ENCODE data around the gene DLG5. TPM values are rescaled to one million over a fixed set of nuclear protein-coding genes. Genes with fewer than 3 reads are reported as not detected.

Gene DLG5
- total RNA-seq, 1 experiment from 2014 or later, result 51.0 TPM

GRCh38 chr10:77959384-77959783 is 32.8 kb upstream of the DLG5 start:
- H3K4me3 Mint-ChIP-seq (ENCODE audit: low read depth, unreplicated experiment), result no peak overlapping the region
- H3K4me1 Mint-ChIP-seq (ENCODE audit: low read depth, unreplicated experiment), result no peaks in the 10 kb centered on the region
- CTCF ChIA-PET, result no interaction called here
- H3K27ac Mint-ChIP-seq (ENCODE audit: unreplicated experiment), result no peak overlapping the region
- intact Hi-C loops (cut with micrococcal nuclease; ENCODE audit: unreplicated experiment), result no loop called here
- DNase-seq, result no peak
- H3K9me3 Mint-ChIP-seq (ENCODE audit: low read depth, unreplicated experiment), result no peaks in the 10 kb centered on the region
- no TSS peak for BruUV-seq (replicated peaks)
- no peak for TF ChIP-seq CTCF (IDR thresholded peaks at IDR 0.05; ENCODE audit: unreplicated experiment)
- H3K36me3 Mint-ChIP-seq (ENCODE audit: insufficient read depth, unreplicated experiment), result no peaks in the 10 kb centered on the region
- H3K27me3 Mint-ChIP-seq (ENCODE audit: unreplicated experiment), result no peaks in the 10 kb centered on the region

- no peak for TF ChIP-seq CTCF (IDR thresholded peaks at IDR 0.05; ENCODE audit: unreplicated experiment)
- no peaks in the 10 kb centered on the region for H3K36me3 Mint-ChIP-seq (ENCODE audit: insufficient read depth, unreplicated experiment)
- CTCF ChIA-PET, result interaction anchor here (0.6 kb wide), 1 partner anchor 1341 kb away, joined by 3 read pairs; no protein-coding TSS in a partner anchor
- no peak for DNase-seq
- no peaks in the 10 kb centered on the region for H3K27me3 Mint-ChIP-seq (ENCODE audit: unreplicated experiment)
- no peak overlapping the region for H3K27ac Mint-ChIP-seq (ENCODE audit: unreplicated experiment)
- intact Hi-C loops (cut with micrococcal nuclease; ENCODE audit: unreplicated experiment), result no loop called here
- H3K4me1 Mint-ChIP-seq (ENCODE audit: low read depth, unreplicated experiment), result peaks cover 3% of the 10 kb centered on the region
- BruUV-seq (replicated peaks), result no TSS peak
- H3K9me3 Mint-ChIP-seq (ENCODE audit: low read depth, unreplicated experiment), result peaks cover 3% of the 10 kb centered on the region
- no peak overlapping the region for H3K4me3 Mint-ChIP-seq (ENCODE audit: low read depth, unreplicated experiment)
Measured at GRCh38 chr10:77955136-77955535, 28.6 kb upstream of the DLG5 start.

- H3K36me3 Mint-ChIP-seq (ENCODE audit: insufficient read depth, unreplicated experiment), result peaks cover 14% of the 10 kb centered on the region
- H3K9me3 Mint-ChIP-seq (ENCODE audit: low read depth, unreplicated experiment), result peaks cover 3% of the 10 kb centered on the region
- H3K4me3 Mint-ChIP-seq (ENCODE audit: low read depth, unreplicated experiment), result no peak overlapping the region
- H3K4me1 Mint-ChIP-seq (ENCODE audit: low read depth, unreplicated experiment), result peaks cover 34% of the 10 kb centered on the region
- CTCF ChIA-PET, result interaction anchor here (0.6 to 1.3 kb wide), 7 partner anchors 14 to 1208 kb away, joined by 3 to 7 read pairs (median 3); partner anchors contain the start of gene DLG5
- peak; percentile 87 for DNase-seq
- H3K27me3 Mint-ChIP-seq (ENCODE audit: unreplicated experiment), result no peaks in the 10 kb centered on the region
- H3K27ac Mint-ChIP-seq (ENCODE audit: unreplicated experiment), result peak overlapping the region; percentile 51
- TF ChIP-seq CTCF (IDR thresholded peaks at IDR 0.05; ENCODE audit: unreplicated experiment), result no peak
- BruUV-seq (replicated peaks), result no TSS peak
- intact Hi-C loops (cut with micrococcal nuclease; ENCODE audit: unreplicated experiment), result loop anchor here (5.0 kb wide), 1 partner anchor 102 kb away; no protein-coding TSS in a partner anchor
Measured at GRCh38 chr10:77949167-77949566, 22.6 kb upstream of the DLG5 start.

GRCh38 chr10:77946084-77946483 is 19.5 kb upstream of the DLG5 start:
- no peak overlapping the region for H3K27ac Mint-ChIP-seq (ENCODE audit: unreplicated experiment)
- no peaks in the 10 kb centered on the region for H3K9me3 Mint-ChIP-seq (ENCODE audit: low read depth, unreplicated experiment)
- CTCF ChIA-PET, result interaction anchor here (0.5 to 1.1 kb wide), 3 partner anchors 11 to 35 kb away, joined by 3 to 4 read pairs (median 3); no protein-coding TSS in a partner anchor
- no peaks in the 10 kb centered on the region for H3K27me3 Mint-ChIP-seq (ENCODE audit: unreplicated experiment)
- no peak for TF ChIP-seq CTCF (IDR thresholded peaks at IDR 0.05; ENCODE audit: unreplicated experiment)
- DNase-seq, result no peak
- peaks cover 21% of the 10 kb centered on the region for H3K36me3 Mint-ChIP-seq (ENCODE audit: insufficient read depth, unreplicated experiment)
- H3K4me3 Mint-ChIP-seq (ENCODE audit: low read depth, unreplicated experiment), result no peak overlapping the region
- intact Hi-C loops (cut with micrococcal nuclease; ENCODE audit: unreplicated experiment), result loop anchor here (5.0 kb wide), 1 partner anchor 99 kb away; no protein-coding TSS in a partner anchor
- H3K4me1 Mint-ChIP-seq (ENCODE audit: low read depth, unreplicated experiment), result peaks cover 47% of the 10 kb centered on the region
- no TSS peak for BruUV-seq (replicated peaks)

Data from Calu3 (cell line).